HTR-8/SVneo (cell line): ENCODE measurements around the gene RTEL1.

Experiments
- DNase-seq: peaks from one replicate; pipeline ENCODE4 v3.0.0; 2011; ENCODE audit warnings: low spot score, mixed read lengths; ENCODE audit not compliant: insufficient read length
- FAIRE-seq: peaks from 2 replicates; lab custom pipeline; 2011; peaks lifted over from hg19 to GRCh38; lab: Jason Lieb, UNC

The RTEL1 gene

GRCh38 chr20:63696628-63697356 lies 38.7 kb downstream of the RTEL1 start, which contains the start of gene TNFRSF6B:
Gene TNFRSF6B (plus strand): TSS chr20:63696652. CDS start chr20:63696768, 116 bp downstream.
- no peak for DNase-seq

GRCh38 chr20:63697357-63697867 lies 39.3 kb downstream of the RTEL1 start:
- peak; percentile 86 for FAIRE-seq
- DNase-seq, result no peak

More at GRCh38 chr20:63696628-63697356, 38.7 kb downstream of the RTEL1 start, which contains the start of gene TNFRSF6B:
- FAIRE-seq, result no peak

GRCh38 chr20:63697868-63698545 lies 39.9 kb downstream of the RTEL1 start:
- FAIRE-seq, result peak; percentile 23
- no peak for DNase-seq

GRCh38 chr20:63698739-63699465 lies 40.8 kb downstream of the RTEL1 start:
- DNase-seq, result peak; percentile 98
- FAIRE-seq, result peak; percentile 98

GRCh38 chr20:63699466-63700198 lies 41.5 kb downstream of the RTEL1 start:
- DNase-seq (no peak), FAIRE-seq (peak; percentile 54)

GRCh38 chr20:63700199-63701050 lies 42.3 kb downstream of the RTEL1 start:
- no peak for DNase-seq
- peak; percentile 69 for FAIRE-seq

- no peak for FAIRE-seq
- no peak for DNase-seq
Observed at GRCh38 chr20:63701051-63701328, 42.9 kb downstream of the RTEL1 start.

- DNase-seq, result no peak
- peak; percentile 60 for FAIRE-seq
Observed at GRCh38 chr20:63701329-63702035, 43.4 kb downstream of the RTEL1 start.

GRCh38 chr20:63702036-63702665 lies 44.0 kb downstream of the RTEL1 start:
- FAIRE-seq (peak; percentile 70), DNase-seq (no peak)

- DNase-seq (no peak), FAIRE-seq (peak; percentile 68)
Observed at GRCh38 chr20:63702751-63703470, 44.8 kb downstream of the RTEL1 start.

- FAIRE-seq, result no peak
Observed at GRCh38 chr20:63703471-63703975, 45.4 kb downstream of the RTEL1 start.

GRCh38 chr20:63703976-63704748 lies 46.0 kb downstream of the RTEL1 start:
- FAIRE-seq (peak; percentile 46), DNase-seq (no peak)

More at GRCh38 chr20:63703471-63703975, 45.4 kb downstream of the RTEL1 start:
- no peak for DNase-seq

- DNase-seq, result no peak
- FAIRE-seq, result peak; percentile 67
Observed at GRCh38 chr20:63704749-63705117, 46.6 kb downstream of the RTEL1 start.

- DNase-seq (no peak), FAIRE-seq (no peak)
Observed at GRCh38 chr20:63705232-63706026, 47.3 kb downstream of the RTEL1 start.

- no peak for DNase-seq
- FAIRE-seq, result peak; percentile 49
Observed at GRCh38 chr20:63706027-63706695, 48.0 kb downstream of the RTEL1 start.
